Renal cortical epithelial cell (primary cell): ENCODE data around the gene PVRIG. TPM values are rescaled to one million over a fixed set of nuclear protein-coding genes. Genes with fewer than 3 reads are reported as not detected.

Source experiments
- total RNA-seq: library from RNA; depleted of rRNA; stranded (reverse); fragments of >200 nt; gene quantifications from 2 replicates; pipeline ENCODE4 v1.2.3, GENCODE V29; 2014

PVRIG gene
- total RNA-seq, 1 donor from 2014 or later: not detected

Other genes starting within 250 kb of the PVRIG start
- not detected in 2 replicates for gene AZGP1, start 243.9 kb upstream of the PVRIG start, total RNA-seq
- gene ZKSCAN1, start 204.4 kb upstream of the PVRIG start, total RNA-seq: 33.9 and 70.8 TPM in 2 replicates
- gene ZSCAN21, start 170.2 kb upstream of the PVRIG start, total RNA-seq: 5.0 and 13.6 TPM in 2 replicates
- 35.4 and 37.0 TPM in 2 replicates for gene ZNF3, start 138.2 kb upstream of the PVRIG start, total RNA-seq
- gene COPS6, start 131.0 kb upstream of the PVRIG start, total RNA-seq: 36.6 and 72.5 TPM in 2 replicates
- gene MCM7, start 118.6 kb upstream of the PVRIG start, total RNA-seq: 40.1 and 73.1 TPM in 2 replicates
- 30.0 and 39.1 TPM in 2 replicates for gene AP4M1, start 118.3 kb upstream of the PVRIG start, total RNA-seq
- 32.6 and 100 TPM in 2 replicates for gene TAF6, start 100.6 kb upstream of the PVRIG start, total RNA-seq
- gene CNPY4, start 100.3 kb upstream of the PVRIG start, total RNA-seq: 25.6 and 27.4 TPM in 2 replicates
- 1.6 and 2.0 TPM in 2 replicates for gene MBLAC1, start 93.0 kb upstream of the PVRIG start, total RNA-seq
- 58.4 and 86.1 TPM in 2 replicates for gene LAMTOR4, start 71.0 kb upstream of the PVRIG start, total RNA-seq
- 4.0 and 4.6 TPM in 2 replicates for gene TRAPPC14, start 61.2 kb upstream of the PVRIG start, total RNA-seq
- gene GAL3ST4, start 51.3 kb upstream of the PVRIG start, total RNA-seq: 0.75 TPM in 1 of 2 replicates, not detected in the other
- gene GPC2, start 42.6 kb upstream of the PVRIG start, total RNA-seq: 1.6 and 2.3 TPM in 2 replicates
- not detected in 2 replicates for gene STAG3, start 42.0 kb upstream of the PVRIG start, total RNA-seq
- 0.05 TPM in 1 of 2 replicates, not detected in the other for gene SPDYE3, start 87.8 kb downstream of the PVRIG start, total RNA-seq
- gene PILRB, start 138.2 kb downstream of the PVRIG start, total RNA-seq: 7.1 and 17.6 TPM in 2 replicates
- 0.35 and 2.0 TPM in 2 replicates for gene PILRA, start 153.5 kb downstream of the PVRIG start, total RNA-seq
- 0.17 and 2.8 TPM in 2 replicates for gene ZCWPW1, start 208.8 kb downstream of the PVRIG start, total RNA-seq
- 18.2 and 28.2 TPM in 2 replicates for gene MEPCE, start 209.9 kb downstream of the PVRIG start, total RNA-seq
- 13.1 and 29.7 TPM in 2 replicates for gene PPP1R35, start 216.5 kb downstream of the PVRIG start, total RNA-seq
- gene SPACDR, start 244.3 kb downstream of the PVRIG start, total RNA-seq: not detected in 2 replicates